NCI-H146 (cell line): ENCODE measurements around the gene LAMC3.

Experiments
- DNase-seq: peaks from one replicate; lab custom pipeline; 2025; lab: John Stamatoyannopoulos, UW

The LAMC3 gene

GRCh38 chr9:131011274-131012022 is 2.5 kb downstream of the LAMC3 start:
- no peak for DNase-seq

GRCh38 chr9:131012023-131012334 is 3.0 kb downstream of the LAMC3 start:
- DNase-seq, result peak; percentile 4

- no peak for DNase-seq
Measured at GRCh38 chr9:131012396-131012917, 3.5 kb downstream of the LAMC3 start.

- no peak for DNase-seq
Measured at GRCh38 chr9:131013015-131013755, 4.2 kb downstream of the LAMC3 start.

- DNase-seq, result no peak
Measured at GRCh38 chr9:131013771-131014676, 5.0 kb downstream of the LAMC3 start.

- no peak for DNase-seq
Measured at GRCh38 chr9:131015112-131015511, 6.1 kb downstream of the LAMC3 start.

- DNase-seq, result no peak
Measured at GRCh38 chr9:131015876-131016397, 7.0 kb downstream of the LAMC3 start.

- DNase-seq, result no peak
Measured at GRCh38 chr9:131017067-131017466, 8.1 kb downstream of the LAMC3 start.

GRCh38 chr9:131018621-131019020 is 9.6 kb downstream of the LAMC3 start:
- peak; percentile 11 for DNase-seq

GRCh38 chr9:131019388-131020239 is 10.6 kb downstream of the LAMC3 start:
- peak; percentile 67 for DNase-seq

GRCh38 chr9:131020388-131020787 is 11.4 kb downstream of the LAMC3 start:
- DNase-seq, result no peak

GRCh38 chr9:131020862-131021261 is 11.9 kb downstream of the LAMC3 start:
- DNase-seq, result no peak

- no peak for DNase-seq
Measured at GRCh38 chr9:131021785-131022184, 12.8 kb downstream of the LAMC3 start.

GRCh38 chr9:131024978-131025868 is 16.2 kb downstream of the LAMC3 start:
- DNase-seq, result no peak

GRCh38 chr9:131025953-131026858 is 17.2 kb downstream of the LAMC3 start:
- no peak for DNase-seq

- no peak for DNase-seq
Measured at GRCh38 chr9:131027048-131027871, 18.3 kb downstream of the LAMC3 start.

- DNase-seq, result no peak
Measured at GRCh38 chr9:131027872-131028179, 18.9 kb downstream of the LAMC3 start.

- DNase-seq, result no peak
Measured at GRCh38 chr9:131028221-131028884, 19.4 kb downstream of the LAMC3 start.
